OCI-LY1 (cell line): ENCODE results near the gene MS4A1.
"Not testable (repeated sequence)": the region's sequence is repeated elsewhere in the genome, so short reads cannot be mapped to it uniquely, and the experiment has no call there.

Experiments
- H2AFZ ChIP-seq: fragments of 200-600 bp; sonication (generic), shearing (Covaris generic); 2 replicates; pipeline ENCODE4 v1.6.0; 2014; ENCODE audit warnings: antibody characterized with exemption, mild to moderate bottlenecking, low read length
- H3F3A ChIP-seq: fragments of 200-600 bp; sonication (generic), shearing (Covaris generic); 2 replicates; pipeline ENCODE4 v1.6.0; 2014; ENCODE audit warnings: mild to moderate bottlenecking, antibody characterized with exemption, low read length, moderate library complexity; ENCODE audit not compliant: insufficient read depth
- H3K27ac ChIP-seq: fragments of 200-600 bp; sonication (generic); 2 replicates; pipeline ENCODE4 v1.5.1; 2014; ENCODE audit warnings: low read length, mixed run types, mild to moderate bottlenecking, low read depth; ENCODE audit not compliant: poor library complexity, severe bottlenecking
- H3K27me3 ChIP-seq: fragments of 200-600 bp; sonication (generic); 2 replicates; pipeline ENCODE4 v1.6.0; 2014; ENCODE audit warnings: antibody characterized with exemption, mild to moderate bottlenecking, low read length, moderate library complexity; ENCODE audit not compliant: insufficient read depth
- H3K36me3 ChIP-seq: fragments of 200-600 bp; sonication (generic); 2 replicates; pipeline ENCODE4 v1.6.1; 2014; ENCODE audit warnings: mild to moderate bottlenecking, antibody characterized with exemption, low read length, moderate library complexity, mixed read lengths; ENCODE audit not compliant: insufficient read depth
- H3K4me1 ChIP-seq: fragments of 200-600 bp; sonication (generic); 2 replicates; pipeline ENCODE4 v1.5.1; 2014; ENCODE audit warnings: mild to moderate bottlenecking, low read length, moderate library complexity; ENCODE audit not compliant: insufficient read depth, severe bottlenecking
- H3K4me2 ChIP-seq: fragments of 200-600 bp; sonication (generic), shearing (Covaris generic); 2 replicates; pipeline ENCODE4 v1.6.1; 2014; ENCODE audit warnings: low read length
- H3K4me3 ChIP-seq: fragments of 200-600 bp; sonication (generic); 2 replicates; pipeline ENCODE4 v1.5.1; 2014; ENCODE audit warnings: low read length, low read depth, mild to moderate bottlenecking, mixed read lengths; ENCODE audit not compliant: poor library complexity, severe bottlenecking
- H3K79me2 ChIP-seq: fragments of 200-600 bp; shearing (Covaris generic); 2 replicates; pipeline ENCODE4 v1.6.1; 2016; ENCODE audit warnings: mixed run types, low read length, mixed read lengths; ENCODE audit not compliant: insufficient read depth
- H3K9ac ChIP-seq: fragments of 200-600 bp; sonication (generic), shearing (Covaris generic); 2 replicates; pipeline ENCODE4 v1.6.1; 2014; ENCODE audit warnings: mild to moderate bottlenecking, low read length, mixed read lengths
- H3K9me2 ChIP-seq: fragments of 200-600 bp; sonication (generic), shearing (Covaris generic); 2 replicates; pipeline ENCODE4 v1.6.1; 2014; ENCODE audit warnings: low read depth, mild to moderate bottlenecking, low read length, mixed read lengths
- H3K9me3 ChIP-seq: fragments of 200-600 bp; shearing (Covaris generic); 2 replicates; pipeline ENCODE4 v1.6.1; 2014; ENCODE audit warnings: low read length, mixed read lengths
- H4K20me1 ChIP-seq: fragments of 200-600 bp; sonication (generic), shearing (Covaris generic); 2 replicates; pipeline ENCODE4 v1.6.0; 2016; ENCODE audit warnings: mild to moderate bottlenecking, low read length; ENCODE audit not compliant: insufficient read depth
- CTCF ChIP-seq: fragments of 200-600 bp; sonication (generic), shearing (Covaris generic); IDR thresholded peaks from 2 replicates; pipeline ENCODE4 v1.5.1; 2017; ENCODE audit warnings: mild to moderate bottlenecking, antibody characterized with exemption, low read length, moderate library complexity, mixed read lengths
- EZH2 ChIP-seq: fragments of 200-600 bp; sonication (generic), shearing (Covaris generic); IDR thresholded peaks from 2 replicates; pipeline ENCODE4 v1.8.0; 2017; ENCODE audit warnings: borderline replicate concordance, mixed run types, mild to moderate bottlenecking, antibody characterized with exemption, low read length, moderate library complexity, mixed read lengths

MS4A1 gene

GRCh38 chr11:60500276-60500910, 44.7 kb downstream of the MS4A1 start:
- H3K27ac ChIP-seq, result no peak overlapping the region
- H3K4me3 ChIP-seq, result no peak overlapping the region
- no peak overlapping the region for H3K4me2 ChIP-seq
- no peaks in the 10 kb centered on the region for H3K27me3 ChIP-seq
- no peaks in the 10 kb centered on the region for H3K9me2 ChIP-seq
- TF ChIP-seq CTCF (no peak), EZH2 (no peak)
- H3K9ac ChIP-seq, result no peak overlapping the region
- H3K9me3 ChIP-seq, result no peaks in the 10 kb centered on the region
- no peaks in the 10 kb centered on the region for H3F3A ChIP-seq
- H4K20me1 ChIP-seq, result no peaks in the 10 kb centered on the region
- no peaks in the 10 kb centered on the region for H3K36me3 ChIP-seq
- H3K4me1 ChIP-seq, result peaks cover 27% of the 10 kb centered on the region
- no peak overlapping the region for H2AFZ ChIP-seq
- no peaks in the 10 kb centered on the region for H3K79me2 ChIP-seq

GRCh38 chr11:60502221-60502775, 46.7 kb downstream of the MS4A1 start:
- no peak overlapping the region for H2AFZ ChIP-seq
- H3K4me3 ChIP-seq, result no peak overlapping the region
- no peaks in the 10 kb centered on the region for H3K79me2 ChIP-seq
- H3K9me3 ChIP-seq, result no peaks in the 10 kb centered on the region
- TF ChIP-seq CTCF (no peak), EZH2 (no peak)
- no peaks in the 10 kb centered on the region for H4K20me1 ChIP-seq
- H3K36me3 ChIP-seq, result no peaks in the 10 kb centered on the region
- H3K27me3 ChIP-seq, result no peaks in the 10 kb centered on the region
- no peaks in the 10 kb centered on the region for H3F3A ChIP-seq
- H3K4me2 ChIP-seq, result no peak overlapping the region
- no peak overlapping the region for H3K27ac ChIP-seq
- H3K9ac ChIP-seq, result no peak overlapping the region
- peaks cover 26% of the 10 kb centered on the region for H3K4me1 ChIP-seq
- no peaks in the 10 kb centered on the region for H3K9me2 ChIP-seq

GRCh38 chr11:60504219-60504905, 48.7 kb downstream of the MS4A1 start:
- no peak overlapping the region for H3K4me2 ChIP-seq
- H3K27ac ChIP-seq, result no peak overlapping the region
- H3K9me2 ChIP-seq, result no peaks in the 10 kb centered on the region
- no peaks in the 10 kb centered on the region for H4K20me1 ChIP-seq
- H3F3A ChIP-seq, result no peaks in the 10 kb centered on the region
- no peak overlapping the region for H3K4me3 ChIP-seq
- no peak for TF ChIP-seq EZH2
- no peak for TF ChIP-seq CTCF
- no peaks in the 10 kb centered on the region for H3K27me3 ChIP-seq
- H3K4me1 ChIP-seq, result peaks cover 5% of the 10 kb centered on the region
- H2AFZ ChIP-seq, result no peak overlapping the region
- no peak overlapping the region for H3K9ac ChIP-seq
- no peaks in the 10 kb centered on the region for H3K79me2 ChIP-seq
- H3K36me3 ChIP-seq, result no peaks in the 10 kb centered on the region
- no peaks in the 10 kb centered on the region for H3K9me3 ChIP-seq

- not testable (repeated sequence) for H3K9me2 ChIP-seq, H3F3A ChIP-seq, H3K9me3 ChIP-seq, H3K4me1 ChIP-seq, H4K20me1 ChIP-seq, H3K27ac ChIP-seq, H3K36me3 ChIP-seq, H2AFZ ChIP-seq, H3K27me3 ChIP-seq, H3K79me2 ChIP-seq, H3K9ac ChIP-seq, H3K4me2 ChIP-seq, H3K4me3 ChIP-seq
These were observed 54.0 kb downstream of the MS4A1 start for GRCh38 chr11:60509609-60510008.

GRCh38 chr11:60510209-60510608, 54.6 kb downstream of the MS4A1 start:
- not testable (repeated sequence) for H3K27me3 ChIP-seq, H4K20me1 ChIP-seq, H3K9me2 ChIP-seq

More at GRCh38 chr11:60510209-60510608, 54.6 kb downstream of the MS4A1 start:
- not testable (repeated sequence) for H3K4me1 ChIP-seq, H3K9me3 ChIP-seq, H3K79me2 ChIP-seq, H3K27ac ChIP-seq, H3K9ac ChIP-seq, H3F3A ChIP-seq, H2AFZ ChIP-seq, H3K4me2 ChIP-seq, H3K4me3 ChIP-seq, H3K36me3 ChIP-seq
